NCI-H1105 (cell line): Measurements from ENCODE around the gene PXN.

Experiments used
- DNase-seq: peaks from one replicate; lab custom pipeline; 2025; lab: John Stamatoyannopoulos, UW

The PXN gene

GRCh38 chr12:120172053-120172452 lies 93.5 kb downstream of the PXN start:
- no peak for DNase-seq

- no peak for DNase-seq
Observed at GRCh38 chr12:120170631-120171030, 94.9 kb downstream of the PXN start.

- no peak for DNase-seq
Observed at GRCh38 chr12:120169946-120170345, 95.6 kb downstream of the PXN start.

GRCh38 chr12:120168337-120168736 lies 97.2 kb downstream of the PXN start:
- DNase-seq: no peak

GRCh38 chr12:120167529-120168095 lies 97.9 kb downstream of the PXN start:
- no peak for DNase-seq

GRCh38 chr12:120164293-120164692 lies 101.2 kb downstream of the PXN start:
- DNase-seq: no peak

GRCh38 chr12:120162763-120163162 lies 102.8 kb downstream of the PXN start:
- DNase-seq: no peak

- DNase-seq: no peak
Observed at GRCh38 chr12:120161852-120162251, 103.7 kb downstream of the PXN start.
